ENCODE data around the gene ZNF444. TPM values are rescaled to one million over a fixed set of nuclear protein-coding genes. Genes with fewer than 3 reads are reported as not detected.
"Not testable (repeated sequence)": the region's sequence is repeated elsewhere in the genome, so short reads cannot be mapped to it uniquely, and the experiment has no call there.

Gene ZNF444
- total and polyA plus RNA-seq, 4 donors = 10.3 to 48.3 (median 24.6) TPM

- no peaks in the 10 kb centered on the region for H3K27me3 ChIP-seq (ENCODE audit: control insufficient read depth in 1 of 2, insufficient read depth in 2 of 2, low read length in 1 of 2)
- no peak for DNase-seq
- intact Hi-C loops (cut with DNase I) = no loop called here
- H3K9me3 ChIP-seq (ENCODE audit: control insufficient read depth, low read length) = no peaks in the 10 kb centered on the region
- no peak overlapping the region for H3K4me3 ChIP-seq (ENCODE audit: low read length in 2 of 2)
- no peak for ATAC-seq (ENCODE audit: low FRiP score)
- no peak overlapping the region for H3K27ac ChIP-seq (ENCODE audit: low read depth in 1 of 2, low read length in 2 of 2)
- peaks cover 0 to 2% of the 10 kb centered on the region in 2 donors for H3K36me3 ChIP-seq (ENCODE audit: control insufficient read depth in 1 of 2, insufficient read depth in 2 of 2, low read length in 1 of 2)
- no peaks in the 10 kb centered on the region for H3K4me1 ChIP-seq (ENCODE audit: control insufficient read depth in 1 of 2, insufficient read depth in 2 of 2, low read length in 2 of 2)
- WGBS, 2 donors = 87 to 93% methylated on average over 13 of the region's 13 CpGs
Measured at GRCh38 chr19:56163097-56163496, 22.0 kb downstream of the ZNF444 start.

GRCh38 chr19:56167064-56167578, 26.0 kb downstream of the ZNF444 start:
- intact Hi-C loops (cut with DNase I) = no loop called here
- no peak overlapping the region for H3K27ac ChIP-seq (ENCODE audit: low read depth in 1 of 2, low read length in 2 of 2)
- H3K4me1 ChIP-seq (ENCODE audit: control insufficient read depth in 1 of 2, insufficient read depth in 2 of 2, low read length in 2 of 2) = no peaks in the 10 kb centered on the region
- DNase-seq (no peak), ATAC-seq (ENCODE audit: low FRiP score) (no peak)
- no peaks in the 10 kb centered on the region for H3K9me3 ChIP-seq (ENCODE audit: control insufficient read depth, low read length)
- H3K36me3 ChIP-seq (ENCODE audit: control insufficient read depth in 1 of 2, insufficient read depth in 2 of 2, low read length in 1 of 2) = no peaks in the 10 kb centered on the region
- no peaks in the 10 kb centered on the region for H3K27me3 ChIP-seq (ENCODE audit: control insufficient read depth in 1 of 2, insufficient read depth in 2 of 2, low read length in 1 of 2)
- 39 to 42% methylated on average over 7 of the region's 7 CpGs for WGBS, 2 donors
- no peak overlapping the region for H3K4me3 ChIP-seq (ENCODE audit: low read length in 2 of 2)

- no peak for ATAC-seq (ENCODE audit: low FRiP score)
- DNase-seq = no peak
Measured at GRCh38 chr19:56170261-56170660, 29.2 kb downstream of the ZNF444 start.

GRCh38 chr19:56174086-56174485, 33.0 kb downstream of the ZNF444 start:
- Histone ChIP-seq H3K4me1 (ENCODE audit: control insufficient read depth in 1 of 2, insufficient read depth in 2 of 2, low read length in 2 of 2) (no peaks in the 10 kb centered on the region), H3K9me3 (ENCODE audit: control insufficient read depth, low read length) (no peaks in the 10 kb centered on the region), H3K4me3 (ENCODE audit: low read length in 2 of 2) (no peak overlapping the region), H3K27ac (ENCODE audit: low read depth in 1 of 2, low read length in 2 of 2) (no peak overlapping the region), H3K36me3 (ENCODE audit: control insufficient read depth in 1 of 2, insufficient read depth in 2 of 2, low read length in 1 of 2) (no peaks in the 10 kb centered on the region), H3K27me3 (ENCODE audit: control insufficient read depth in 1 of 2, insufficient read depth in 2 of 2, low read length in 1 of 2) (no peaks in the 10 kb centered on the region)
- WGBS, 2 donors = 3 to 16% methylated on average over 9 of the region's 9 CpGs
- intact Hi-C loops (cut with DNase I) = loop anchor here in 1 of 2 donors (5.0 kb wide), 1 partner anchor 97 kb away; no protein-coding TSS in a partner anchor
- no peak for DNase-seq
- no peak for ATAC-seq (ENCODE audit: low FRiP score)

More at GRCh38 chr19:56170261-56170660, 29.2 kb downstream of the ZNF444 start:
- H3K36me3 ChIP-seq (ENCODE audit: control insufficient read depth in 1 of 2, insufficient read depth in 2 of 2, low read length in 1 of 2) = no peaks in the 10 kb centered on the region
- H3K4me3 ChIP-seq (ENCODE audit: low read length in 2 of 2) = no peak overlapping the region
- H3K27ac ChIP-seq (ENCODE audit: low read depth in 1 of 2, low read length in 2 of 2) = no peak overlapping the region
- no peaks in the 10 kb centered on the region for H3K27me3 ChIP-seq (ENCODE audit: control insufficient read depth in 1 of 2, insufficient read depth in 2 of 2, low read length in 1 of 2)
- H3K9me3 ChIP-seq (ENCODE audit: control insufficient read depth, low read length) = no peaks in the 10 kb centered on the region
- intact Hi-C loops (cut with DNase I) = loop anchor here in 1 of 2 donors (5.0 kb wide), 1 partner anchor 93 kb away; no protein-coding TSS in a partner anchor
- H3K4me1 ChIP-seq (ENCODE audit: control insufficient read depth in 1 of 2, insufficient read depth in 2 of 2, low read length in 2 of 2) = no peaks in the 10 kb centered on the region
- 71% methylated on average over 14 of the region's 14 CpGs for WGBS, 2 donors

GRCh38 chr19:56174550-56174949, 33.5 kb downstream of the ZNF444 start:
- no peaks in the 10 kb centered on the region for H3K36me3 ChIP-seq (ENCODE audit: control insufficient read depth in 1 of 2, insufficient read depth in 2 of 2, low read length in 1 of 2)
- intact Hi-C loops (cut with DNase I) = loop anchor here in 1 of 2 donors (5.0 kb wide), 1 partner anchor 97 kb away; no protein-coding TSS in a partner anchor
- H3K9me3 ChIP-seq (ENCODE audit: control insufficient read depth, low read length) = no peaks in the 10 kb centered on the region
- no peak for ATAC-seq (ENCODE audit: low FRiP score)
- no peaks in the 10 kb centered on the region for H3K4me1 ChIP-seq (ENCODE audit: control insufficient read depth in 1 of 2, insufficient read depth in 2 of 2, low read length in 2 of 2)
- no peaks in the 10 kb centered on the region for H3K27me3 ChIP-seq (ENCODE audit: control insufficient read depth in 1 of 2, insufficient read depth in 2 of 2, low read length in 1 of 2)
- DNase-seq = peak in 1 of 2 donors; percentile 33
- no peak overlapping the region for H3K27ac ChIP-seq (ENCODE audit: low read depth in 1 of 2, low read length in 2 of 2)
- 41 to 42% methylated on average over 11 of the region's 11 CpGs for WGBS, 2 donors
- H3K4me3 ChIP-seq (ENCODE audit: low read length in 2 of 2) = no peak overlapping the region

- intact Hi-C loops (cut with DNase I); H3K36me3 ChIP-seq (ENCODE audit: control insufficient read depth in 1 of 2, insufficient read depth in 2 of 2, low read length in 1 of 2); ATAC-seq (ENCODE audit: low FRiP score); H3K27ac ChIP-seq (ENCODE audit: low read depth in 1 of 2, low read length in 2 of 2); H3K9me3 ChIP-seq (ENCODE audit: control insufficient read depth, low read length); H3K4me1 ChIP-seq (ENCODE audit: control insufficient read depth in 1 of 2, insufficient read depth in 2 of 2, low read length in 2 of 2); H3K27me3 ChIP-seq (ENCODE audit: control insufficient read depth in 1 of 2, insufficient read depth in 2 of 2, low read length in 1 of 2); H3K4me3 ChIP-seq (ENCODE audit: low read length in 2 of 2): not testable (repeated sequence)
- peak; percentile 7 for DNase-seq
- WGBS, 2 donors = 42 to 48% methylated on average over 14 to 15 of the region's 15 CpGs
Measured at GRCh38 chr19:56175861-56176307, 34.8 kb downstream of the ZNF444 start, which contains the start of gene GALP. GALP (plus strand) TSS chr19:56176008; CDS start chr19:56177109, 1,101 bp downstream.

- intact Hi-C loops (cut with DNase I); H3K4me3 ChIP-seq (ENCODE audit: low read length in 2 of 2); H3K27me3 ChIP-seq (ENCODE audit: control insufficient read depth in 1 of 2, insufficient read depth in 2 of 2, low read length in 1 of 2); H3K9me3 ChIP-seq (ENCODE audit: control insufficient read depth, low read length); ATAC-seq (ENCODE audit: low FRiP score); H3K4me1 ChIP-seq (ENCODE audit: control insufficient read depth in 1 of 2, insufficient read depth in 2 of 2, low read length in 2 of 2); DNase-seq; H3K27ac ChIP-seq (ENCODE audit: low read depth in 1 of 2, low read length in 2 of 2); H3K36me3 ChIP-seq (ENCODE audit: control insufficient read depth in 1 of 2, insufficient read depth in 2 of 2, low read length in 1 of 2): not testable (repeated sequence)
- 76% methylated on average over 7 to 11 of the region's 11 CpGs for WGBS, 2 donors
Measured at GRCh38 chr19:56176310-56176709, 35.2 kb downstream of the ZNF444 start.

GRCh38 chr19:56176881-56177280, 35.8 kb downstream of the ZNF444 start:
- 71 to 74% methylated on average over 18 of the region's 18 CpGs for WGBS, 2 donors
- Histone ChIP-seq H3K9me3 (ENCODE audit: control insufficient read depth, low read length) (no peaks in the 10 kb centered on the region), H3K36me3 (ENCODE audit: control insufficient read depth in 1 of 2, insufficient read depth in 2 of 2, low read length in 1 of 2) (no peaks in the 10 kb centered on the region), H3K27ac (ENCODE audit: low read depth in 1 of 2, low read length in 2 of 2) (no peak overlapping the region), H3K4me1 (ENCODE audit: control insufficient read depth in 1 of 2, insufficient read depth in 2 of 2, low read length in 2 of 2) (no peaks in the 10 kb centered on the region), H3K27me3 (ENCODE audit: control insufficient read depth in 1 of 2, insufficient read depth in 2 of 2, low read length in 1 of 2) (no peaks in the 10 kb centered on the region), H3K4me3 (ENCODE audit: low read length in 2 of 2) (no peak overlapping the region)
- no peak for ATAC-seq (ENCODE audit: low FRiP score)
- intact Hi-C loops (cut with DNase I) = no loop called here
- DNase-seq = peak in 1 of 2 donors; percentile 67

- DNase-seq = peak in 1 of 2 donors; percentile 25
- H3K4me1 ChIP-seq (ENCODE audit: control insufficient read depth in 1 of 2, insufficient read depth in 2 of 2, low read length in 2 of 2) = no peaks in the 10 kb centered on the region
- no peak overlapping the region for H3K4me3 ChIP-seq (ENCODE audit: low read length in 2 of 2)
- H3K27ac ChIP-seq (ENCODE audit: low read depth in 1 of 2, low read length in 2 of 2) = no peak overlapping the region
- H3K36me3 ChIP-seq (ENCODE audit: control insufficient read depth in 1 of 2, insufficient read depth in 2 of 2, low read length in 1 of 2) = no peaks in the 10 kb centered on the region
- ATAC-seq (ENCODE audit: low FRiP score) = no peak
- no peaks in the 10 kb centered on the region for H3K27me3 ChIP-seq (ENCODE audit: control insufficient read depth in 1 of 2, insufficient read depth in 2 of 2, low read length in 1 of 2)
- intact Hi-C loops (cut with DNase I) = no loop called here
- no peaks in the 10 kb centered on the region for H3K9me3 ChIP-seq (ENCODE audit: control insufficient read depth, low read length)
- WGBS, 2 donors = 63 to 69% methylated on average over 11 of the region's 11 CpGs
Measured at GRCh38 chr19:56177564-56178243, 36.6 kb downstream of the ZNF444 start.
